Measurements from ENCODE around the gene FLT1. TPM values are rescaled to one million over a fixed set of nuclear protein-coding genes. Genes with fewer than 3 reads are reported as not detected.

The FLT1 gene
- total RNA-seq, 1 donor from 2014 or later, result 6.5 TPM

DNA sequence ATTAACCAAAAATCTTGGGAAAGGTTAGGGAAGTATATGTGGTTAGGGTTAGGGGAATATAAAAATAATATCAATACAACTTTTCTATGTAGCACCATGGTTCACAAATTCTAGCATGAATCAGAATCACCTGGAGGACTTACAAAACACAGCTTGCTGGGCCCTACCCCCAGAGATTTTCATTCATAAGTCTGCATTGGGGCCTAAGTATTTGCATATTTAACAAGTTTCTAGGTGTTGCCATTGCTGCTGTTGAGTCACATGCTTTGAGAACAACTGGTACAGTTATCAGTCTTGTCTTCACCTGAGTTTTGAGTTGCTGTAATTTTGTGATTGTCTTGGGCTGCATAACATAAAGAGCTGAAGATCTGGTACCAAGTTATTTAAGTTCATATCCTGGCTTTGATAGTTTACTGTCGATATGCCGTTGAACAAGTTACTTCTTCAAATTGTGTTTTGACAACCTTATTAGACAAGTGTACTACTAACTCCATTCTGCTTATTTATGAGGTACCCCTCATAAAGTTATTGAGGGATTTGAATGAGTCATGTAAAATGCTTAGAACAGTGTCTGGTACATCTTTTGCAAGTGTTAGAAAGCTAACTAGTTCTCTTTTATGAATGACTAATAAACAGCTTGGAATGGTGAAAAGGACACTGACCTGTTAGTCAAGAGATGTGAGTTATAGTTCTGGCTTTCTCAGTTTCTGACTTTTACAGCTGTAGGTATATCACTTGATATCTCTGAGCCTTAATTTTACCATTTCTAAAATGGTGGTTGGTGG, 223.7 kb downstream of the FLT1 start:
- H3K4me3 Mint-ChIP-seq, result no peak overlapping the region
- H3K4me1 Mint-ChIP-seq, result no peaks in the 10 kb centered on the region
- DNase-seq (ENCODE audit: low spot score in 2 of 2, unreplicated experiment in 2 of 2), result no peak
- TF ChIP-seq, protein P1, sequence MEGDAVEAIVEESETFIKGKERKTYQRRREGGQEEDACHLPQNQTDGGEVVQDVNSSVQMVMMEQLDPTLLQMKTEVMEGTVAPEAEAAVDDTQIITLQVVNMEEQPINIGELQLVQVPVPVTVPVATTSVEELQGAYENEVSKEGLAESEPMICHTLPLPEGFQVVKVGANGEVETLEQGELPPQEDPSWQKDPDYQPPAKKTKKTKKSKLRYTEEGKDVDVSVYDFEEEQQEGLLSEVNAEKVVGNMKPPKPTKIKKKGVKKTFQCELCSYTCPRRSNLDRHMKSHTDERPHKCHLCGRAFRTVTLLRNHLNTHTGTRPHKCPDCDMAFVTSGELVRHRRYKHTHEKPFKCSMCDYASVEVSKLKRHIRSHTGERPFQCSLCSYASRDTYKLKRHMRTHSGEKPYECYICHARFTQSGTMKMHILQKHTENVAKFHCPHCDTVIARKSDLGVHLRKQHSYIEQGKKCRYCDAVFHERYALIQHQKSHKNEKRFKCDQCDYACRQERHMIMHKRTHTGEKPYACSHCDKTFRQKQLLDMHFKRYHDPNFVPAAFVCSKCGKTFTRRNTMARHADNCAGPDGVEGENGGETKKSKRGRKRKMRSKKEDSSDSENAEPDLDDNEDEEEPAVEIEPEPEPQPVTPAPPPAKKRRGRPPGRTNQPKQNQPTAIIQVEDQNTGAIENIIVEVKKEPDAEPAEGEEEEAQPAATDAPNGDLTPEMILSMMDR (IDR thresholded peaks at IDR 0.05; ENCODE audit: unreplicated experiment), result no peak
- no peaks in the 10 kb centered on the region for H3K9me3 Mint-ChIP-seq
- H3K27ac Mint-ChIP-seq, result no peak overlapping the region
- H3K36me3 Mint-ChIP-seq, result peaks cover 20% of the 10 kb centered on the region
- no peaks in the 10 kb centered on the region for H3K27me3 Mint-ChIP-seq (ENCODE audit: low read depth)

DNA sequence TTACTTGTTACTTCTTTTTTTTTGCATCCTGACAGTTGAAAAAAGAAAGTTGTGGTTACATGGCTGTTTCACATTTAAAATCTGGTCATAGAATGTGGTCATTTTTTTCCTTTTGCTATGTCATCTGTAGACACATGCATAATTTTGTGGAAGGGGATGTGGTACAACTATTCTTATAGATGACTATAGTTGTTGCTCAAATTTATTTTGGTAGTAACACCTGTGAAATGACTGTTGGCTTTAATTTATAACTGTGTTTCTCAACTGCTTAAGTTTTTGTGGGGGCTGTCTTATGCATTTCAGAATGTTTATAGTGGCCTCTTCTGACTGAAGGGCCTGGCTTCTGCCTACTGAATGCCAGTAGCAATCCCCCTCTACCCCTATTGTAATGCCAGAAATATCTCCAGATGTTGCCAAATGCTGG, 226.1 kb downstream of the FLT1 start:
- TF ChIP-seq, protein P1 (IDR thresholded peaks at IDR 0.05; ENCODE audit: unreplicated experiment), result no peak
- Mint-ChIP-seq H3K9me3 (no peaks in the 10 kb centered on the region), H3K27ac (no peak overlapping the region), H3K36me3 (peaks cover 24% of the 10 kb centered on the region), H3K27me3 (ENCODE audit: low read depth) (no peaks in the 10 kb centered on the region), H3K4me1 (no peaks in the 10 kb centered on the region), H3K4me3 (no peak overlapping the region)
- no peak for DNase-seq (ENCODE audit: low spot score in 2 of 2, unreplicated experiment in 2 of 2)

DNA sequence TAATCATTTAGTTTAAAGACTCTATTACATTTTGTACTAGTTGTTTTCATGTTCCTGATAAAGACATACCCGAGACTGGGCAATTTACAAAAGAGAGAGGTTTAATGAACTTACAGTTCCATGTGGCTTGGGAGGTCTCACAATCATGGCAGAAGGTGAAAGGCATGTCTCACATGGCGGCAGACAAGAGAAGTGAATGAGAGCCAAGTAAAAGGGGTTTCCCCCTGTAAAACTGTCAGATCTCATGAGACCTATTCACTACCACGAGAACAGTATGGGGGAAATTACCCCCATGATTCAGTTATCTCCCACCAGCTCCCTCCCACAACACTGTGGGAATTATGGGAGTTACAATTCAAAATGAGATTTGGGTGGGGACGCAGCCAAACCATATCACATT, 227.4 kb downstream of the FLT1 start:
- TF ChIP-seq, protein P1 (IDR thresholded peaks at IDR 0.05; ENCODE audit: unreplicated experiment), result no peak
- Mint-ChIP-seq H3K27me3 (ENCODE audit: low read depth) (no peaks in the 10 kb centered on the region), H3K9me3 (peaks cover 3% of the 10 kb centered on the region), H3K27ac (no peak overlapping the region), H3K4me1 (no peaks in the 10 kb centered on the region), H3K36me3 (peaks cover 25% of the 10 kb centered on the region), H3K4me3 (no peak overlapping the region)
- no peak for DNase-seq (ENCODE audit: low spot score in 2 of 2, unreplicated experiment in 2 of 2)

DNA sequence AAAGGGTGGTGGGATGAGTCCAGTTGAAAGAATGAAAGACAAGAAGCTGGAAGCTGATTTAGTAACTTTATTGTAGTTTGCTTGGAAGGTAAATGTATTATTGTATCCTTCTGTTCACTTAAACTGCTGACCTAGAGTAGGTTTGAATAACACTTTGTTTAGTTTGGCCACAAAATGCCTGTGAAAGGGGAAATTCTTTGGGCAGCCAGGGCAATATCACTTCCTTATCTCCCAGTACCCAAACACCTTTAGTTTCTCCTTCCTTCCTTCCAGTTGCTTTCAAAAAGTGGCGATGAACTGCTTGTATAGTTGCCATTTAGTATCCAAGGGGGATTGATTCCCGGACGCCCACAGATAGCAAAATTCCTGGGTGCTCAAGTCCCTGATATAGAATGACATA, 236.5 kb downstream of the FLT1 start:
- no peak overlapping the region for H3K27ac Mint-ChIP-seq
- peaks cover 41% of the 10 kb centered on the region for H3K36me3 Mint-ChIP-seq
- H3K4me3 Mint-ChIP-seq, result no peak overlapping the region

DNA sequence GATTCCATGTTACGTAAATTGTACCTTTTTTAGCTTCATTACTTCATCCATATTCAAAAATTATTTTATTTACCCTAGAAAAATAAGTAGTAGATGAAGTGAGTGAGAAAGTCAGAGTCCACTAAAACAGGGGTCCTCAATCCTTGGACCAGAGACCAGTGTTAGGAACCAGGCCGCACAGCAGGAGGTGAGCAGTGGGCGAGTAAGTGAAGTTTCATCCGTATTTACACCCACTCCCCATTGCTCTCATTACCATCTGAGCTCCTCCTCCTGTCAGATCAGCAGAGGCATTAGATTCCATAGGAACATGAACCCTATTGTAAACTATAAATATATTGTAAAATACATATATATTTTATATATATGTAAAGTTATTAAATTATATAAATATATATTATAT, 237.6 kb downstream of the FLT1 start:
- no peak for DNase-seq (ENCODE audit: low spot score in 2 of 2, unreplicated experiment in 2 of 2)
- H3K4me3 Mint-ChIP-seq, result no peak overlapping the region
- H3K27ac Mint-ChIP-seq, result no peak overlapping the region
- no peaks in the 10 kb centered on the region for H3K27me3 Mint-ChIP-seq (ENCODE audit: low read depth)
- TF ChIP-seq, protein P1 (IDR thresholded peaks at IDR 0.05; ENCODE audit: unreplicated experiment), result no peak
- H3K36me3 Mint-ChIP-seq, result peaks cover 35% of the 10 kb centered on the region
- no peaks in the 10 kb centered on the region for H3K4me1 Mint-ChIP-seq
- H3K9me3 Mint-ChIP-seq, result peaks cover 5% of the 10 kb centered on the region

More for the DNA sequence above, 236.5 kb downstream of the FLT1 start:
- no peaks in the 10 kb centered on the region for H3K4me1 Mint-ChIP-seq
- no peak for DNase-seq (ENCODE audit: low spot score in 2 of 2, unreplicated experiment in 2 of 2)
- H3K27me3 Mint-ChIP-seq (ENCODE audit: low read depth), result no peaks in the 10 kb centered on the region
- TF ChIP-seq, protein P1 (IDR thresholded peaks at IDR 0.05; ENCODE audit: unreplicated experiment), result no peak
- H3K9me3 Mint-ChIP-seq, result peaks cover 8% of the 10 kb centered on the region

All from mesothelial cell of epicardium (in vitro differentiated cells).